Hair follicular keratinocyte (primary cell): ENCODE measurements around the gene SYT9. TPM values are rescaled to one million over a fixed set of nuclear protein-coding genes. Genes with fewer than 3 reads are reported as not detected.

Experiments
- total RNA-seq: library from RNA; depleted of rRNA; stranded (reverse); fragments of >200 nt; gene quantifications from 2 replicates; pipeline ENCODE4 v1.2.3, GENCODE V29; 2015

SYT9 gene
- total RNA-seq = not detected in 2 replicates

GRCh38 chr11:7251836-7252682, at the start of gene SYT9:
Gene SYT9 (plus strand): TSS chr11:7251904. CDS start chr11:7252187, 283 bp downstream.

DNA sequence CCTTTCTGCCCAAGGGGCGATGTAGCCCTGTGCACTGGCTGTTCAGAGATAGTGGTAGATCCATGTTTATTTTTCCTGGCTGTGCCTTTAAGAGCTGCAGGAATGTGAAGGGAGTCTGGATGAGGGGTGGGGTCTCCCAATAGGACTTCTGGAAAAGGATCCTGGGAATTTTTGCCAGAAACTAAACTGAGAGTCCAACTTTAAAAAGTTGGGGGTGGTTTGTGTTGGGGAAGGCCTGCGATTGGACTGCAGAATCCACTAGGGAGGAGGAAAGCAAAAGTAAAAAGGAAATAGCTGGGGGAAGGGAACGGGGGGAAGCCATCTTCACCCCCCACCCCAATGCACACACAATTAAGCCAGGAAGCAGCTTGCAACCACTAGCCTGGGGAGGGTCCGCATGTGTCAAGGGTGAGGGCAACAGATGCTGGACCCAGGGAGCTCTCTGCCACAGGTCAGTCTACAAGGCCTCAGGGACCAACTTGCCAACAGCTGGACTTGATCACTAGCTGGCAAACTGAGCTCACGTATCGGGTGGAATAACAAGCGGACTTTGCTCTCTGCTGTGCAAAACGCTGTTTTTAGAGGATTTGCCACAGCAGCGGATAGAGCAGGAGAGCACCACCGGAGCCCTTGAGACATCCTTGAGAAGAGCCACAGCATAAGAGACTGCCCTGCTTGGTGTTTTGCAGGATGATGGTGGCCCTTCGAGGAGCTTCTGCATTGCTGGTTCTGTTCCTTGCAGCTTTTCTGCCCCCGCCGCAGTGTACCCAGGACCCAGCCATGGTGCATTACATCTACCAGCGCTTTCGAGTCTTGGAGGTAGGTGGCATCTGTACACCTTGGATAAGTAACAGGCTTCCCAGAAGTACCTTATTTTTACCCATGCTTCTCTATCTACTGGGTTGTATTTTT, 233.7 kb downstream of the SYT9 start, which contains the start of gene OLFML1:
Gene OLFML1, plus strand, starts transcription at position 321 of the 912 bp plus-strand sequence. Its CDS starts 370 bp downstream, at position 691.

GRCh38 chr11:7513234-7514098, 261.8 kb downstream of the SYT9 start, which contains the start of gene PPFIBP2:
Gene PPFIBP2 (plus strand): TSS chr11:7513999. CDS start chr11:7549476, 35,477 bp downstream.

Other genes starting within 250 kb of the SYT9 start
- gene ZNF214, start 231.6 kb upstream of the SYT9 start, total RNA-seq = 1.1 and 2.1 TPM in 2 replicates
- 0.04 and 0.08 TPM in 2 replicates for gene NLRP14, start 231.4 kb upstream of the SYT9 start, total RNA-seq
- not detected in 2 replicates for gene RBMXL2, start 162.9 kb upstream of the SYT9 start, total RNA-seq
- gene OLFML1, start 233.6 kb downstream of the SYT9 start, total RNA-seq = 0.04 TPM in 1 of 2 replicates, not detected in the other